Measurements from ENCODE around the gene ESYT2.

DNA sequence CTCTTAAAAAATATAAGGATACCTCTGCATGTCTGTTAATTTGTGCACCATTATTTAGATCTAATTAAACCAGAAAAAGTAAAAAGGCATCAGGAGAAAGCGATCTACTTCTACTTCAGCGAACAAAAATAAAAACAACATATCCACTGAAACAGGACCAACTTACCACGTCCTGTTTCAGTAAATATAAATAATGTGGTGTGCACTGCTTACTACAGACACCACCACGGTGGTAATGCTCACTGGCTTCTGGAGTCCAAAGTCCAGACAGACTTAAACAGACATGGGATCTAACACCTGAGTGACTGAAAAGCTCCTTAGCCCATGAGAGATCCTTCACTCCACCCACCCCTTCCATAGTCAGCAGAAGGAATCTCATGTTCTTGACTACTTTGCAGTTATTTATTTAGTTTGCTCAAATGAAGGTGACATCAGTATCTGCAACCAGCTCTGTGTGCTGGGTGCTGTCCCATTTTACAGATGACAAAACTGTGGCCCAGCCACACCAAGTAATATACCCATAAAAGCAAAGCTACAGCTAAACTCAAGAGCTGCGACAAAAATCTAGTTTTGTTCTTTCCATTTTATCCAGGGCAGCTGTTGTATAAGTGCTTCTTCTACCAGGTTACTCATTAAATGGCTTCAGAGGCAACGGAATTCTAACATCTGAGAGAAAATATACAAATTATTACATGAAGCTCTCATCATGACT, 62.6 kb downstream of the ESYT2 start:
- TF ChIP-seq, protein P1, sequence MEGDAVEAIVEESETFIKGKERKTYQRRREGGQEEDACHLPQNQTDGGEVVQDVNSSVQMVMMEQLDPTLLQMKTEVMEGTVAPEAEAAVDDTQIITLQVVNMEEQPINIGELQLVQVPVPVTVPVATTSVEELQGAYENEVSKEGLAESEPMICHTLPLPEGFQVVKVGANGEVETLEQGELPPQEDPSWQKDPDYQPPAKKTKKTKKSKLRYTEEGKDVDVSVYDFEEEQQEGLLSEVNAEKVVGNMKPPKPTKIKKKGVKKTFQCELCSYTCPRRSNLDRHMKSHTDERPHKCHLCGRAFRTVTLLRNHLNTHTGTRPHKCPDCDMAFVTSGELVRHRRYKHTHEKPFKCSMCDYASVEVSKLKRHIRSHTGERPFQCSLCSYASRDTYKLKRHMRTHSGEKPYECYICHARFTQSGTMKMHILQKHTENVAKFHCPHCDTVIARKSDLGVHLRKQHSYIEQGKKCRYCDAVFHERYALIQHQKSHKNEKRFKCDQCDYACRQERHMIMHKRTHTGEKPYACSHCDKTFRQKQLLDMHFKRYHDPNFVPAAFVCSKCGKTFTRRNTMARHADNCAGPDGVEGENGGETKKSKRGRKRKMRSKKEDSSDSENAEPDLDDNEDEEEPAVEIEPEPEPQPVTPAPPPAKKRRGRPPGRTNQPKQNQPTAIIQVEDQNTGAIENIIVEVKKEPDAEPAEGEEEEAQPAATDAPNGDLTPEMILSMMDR (IDR thresholded peaks at IDR 0.05; ENCODE audit: poor library complexity), result no peak
- TF ChIP-seq EZH2phosphoT487 (IDR thresholded peaks at IDR 0.05; ENCODE audit: low read depth, severe bottlenecking, unreplicated experiment), result no peak
- TF ChIP-seq EZH2 (IDR thresholded peaks at IDR 0.05; ENCODE audit: borderline replicate concordance), result no peak

Measured in hepatocyte (in vitro differentiated cells).